NCI-H1694 (cell line): ENCODE results near the gene RBKS.
"Not testable (repeated sequence)": the region's sequence is repeated elsewhere in the genome, so short reads cannot be mapped to it uniquely, and the experiment has no call there.

Experiments
- DNase-seq: peaks from one replicate; lab custom pipeline; 2025; lab: John Stamatoyannopoulos, UW

RBKS gene

GRCh38 chr2:27762951-27763906 is 127.0 kb downstream of the RBKS start:
- no peak for DNase-seq

GRCh38 chr2:27756544-27757498 is 133.4 kb downstream of the RBKS start:
- no peak for DNase-seq

DNA sequence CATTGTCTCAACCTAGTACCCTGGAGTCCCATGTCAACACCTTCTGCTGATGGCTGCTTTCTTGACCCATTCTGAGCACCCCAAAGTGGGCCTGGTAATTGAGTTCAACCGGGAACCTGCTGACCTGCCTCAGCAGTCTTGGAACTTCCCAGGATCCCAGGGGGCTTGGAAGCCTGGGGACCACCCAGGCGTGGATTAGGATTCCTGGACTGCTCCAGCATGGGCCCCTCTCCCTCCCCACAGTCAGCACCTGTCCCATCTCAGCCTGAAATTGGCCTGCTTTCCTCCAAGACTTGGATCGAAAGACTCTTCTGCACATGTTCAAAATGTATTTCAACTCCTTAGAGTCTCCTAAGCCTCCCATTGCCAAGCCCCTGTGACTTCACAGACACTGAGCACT is 134.1 kb downstream of the RBKS start:
- DNase-seq: no peak

DNA sequence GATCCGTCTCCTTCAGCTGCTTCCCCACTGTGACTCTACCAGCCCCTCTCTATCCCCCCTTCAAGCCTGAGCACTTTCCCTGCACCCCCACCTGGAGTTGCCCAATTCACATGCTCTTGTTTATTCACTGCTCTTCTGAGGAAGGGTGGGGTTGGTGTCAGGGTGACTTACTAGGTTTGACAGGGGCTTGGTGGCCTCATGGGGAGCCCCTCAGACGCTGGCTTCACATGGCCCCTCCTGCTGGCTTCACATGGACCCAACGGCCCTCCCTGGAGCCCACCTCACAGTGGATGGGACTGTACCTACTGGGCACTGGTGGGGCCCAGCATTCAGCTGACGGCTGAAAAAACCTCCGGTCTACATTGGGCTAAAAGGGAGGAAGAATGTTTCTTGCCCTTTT is 135.4 kb downstream of the RBKS start:
- DNase-seq: no peak

DNA sequence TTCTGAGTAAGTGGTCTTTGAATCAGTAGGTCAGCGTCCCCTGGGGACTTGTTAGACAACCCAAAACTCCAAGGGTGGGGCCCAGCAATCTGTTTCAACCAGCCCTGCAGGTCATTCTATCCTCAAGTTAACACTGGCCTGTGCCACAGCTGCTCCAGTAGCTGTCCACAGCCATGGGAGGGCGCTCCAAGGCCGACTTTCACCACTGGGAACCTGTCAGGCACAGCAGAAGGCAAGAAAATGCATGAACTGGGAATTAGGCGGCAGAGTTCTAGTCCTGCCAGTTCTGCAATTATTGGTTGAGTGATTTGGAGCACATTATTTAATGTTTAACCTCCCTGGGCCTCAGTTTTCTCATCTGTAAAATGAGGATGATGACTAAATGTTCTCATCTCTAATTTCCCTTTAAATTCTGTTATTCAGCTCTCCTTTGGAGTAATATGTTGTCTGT is 136.0 kb downstream of the RBKS start:
- peak; percentile 68 for DNase-seq

DNA sequence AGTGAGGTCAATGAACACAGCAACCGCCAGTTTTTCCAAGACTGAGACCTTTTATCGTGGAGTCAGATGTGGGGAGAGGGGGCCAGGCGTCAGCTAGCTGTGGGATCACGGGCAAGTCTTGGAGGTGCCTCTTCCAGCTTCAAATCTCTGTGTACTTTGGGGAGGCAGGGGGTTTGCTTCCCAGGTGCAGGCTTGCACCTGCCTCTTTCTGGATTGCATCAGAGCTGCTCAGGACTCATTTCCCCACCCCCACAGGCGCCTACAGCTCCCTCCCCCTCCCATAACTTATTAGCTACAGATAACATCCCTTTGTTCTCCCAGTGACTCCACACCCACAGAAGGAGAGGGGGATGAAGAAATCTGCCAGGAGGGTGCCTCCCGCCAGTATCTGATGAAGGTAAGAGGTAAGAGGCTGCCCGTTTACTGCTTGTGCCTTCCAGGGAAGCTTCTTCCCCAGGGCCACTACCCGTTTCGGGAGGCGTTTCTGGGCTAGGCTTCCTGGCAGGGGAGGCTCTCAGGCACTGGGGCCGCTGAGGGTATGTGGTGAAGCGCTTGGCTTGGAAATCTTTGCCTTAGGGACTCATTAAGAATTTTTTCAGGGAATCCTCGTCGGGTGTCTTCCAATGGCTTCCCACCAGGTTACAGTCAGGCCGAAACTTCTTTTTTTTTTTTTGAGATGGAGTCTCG is 137.5 kb downstream of the RBKS start:
- DNase-seq: no peak

GRCh38 chr2:27751377-27751776 is 138.8 kb downstream of the RBKS start:
- no peak for DNase-seq

- DNase-seq: not testable (repeated sequence)
Measured at GRCh38 chr2:27748803-27749554, 141.2 kb downstream of the RBKS start.

- no peak for DNase-seq
Measured at GRCh38 chr2:27747827-27748352, 142.3 kb downstream of the RBKS start.

DNA sequence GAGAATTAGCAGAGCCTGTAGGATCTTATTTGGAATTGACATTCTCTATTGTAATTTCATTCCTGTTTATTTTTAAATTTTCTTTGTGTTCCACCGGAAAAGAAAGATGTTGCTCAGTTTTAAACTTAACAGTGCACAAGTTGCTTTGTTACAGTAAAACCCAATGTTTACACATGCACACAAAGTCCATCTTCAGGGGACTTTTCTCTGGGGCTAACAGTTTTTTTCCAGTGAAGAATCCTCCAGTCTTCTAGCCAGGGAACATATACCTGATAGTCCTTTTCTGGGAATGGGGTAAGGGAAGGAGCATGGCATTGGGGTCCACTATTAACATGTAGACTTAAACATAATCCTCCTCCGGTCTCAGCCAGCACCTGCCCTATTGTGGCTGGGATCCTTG is 143.9 kb downstream of the RBKS start:
- no peak for DNase-seq

GRCh38 chr2:27745494-27745893 is 144.7 kb downstream of the RBKS start:
- not testable (repeated sequence) for DNase-seq

DNA sequence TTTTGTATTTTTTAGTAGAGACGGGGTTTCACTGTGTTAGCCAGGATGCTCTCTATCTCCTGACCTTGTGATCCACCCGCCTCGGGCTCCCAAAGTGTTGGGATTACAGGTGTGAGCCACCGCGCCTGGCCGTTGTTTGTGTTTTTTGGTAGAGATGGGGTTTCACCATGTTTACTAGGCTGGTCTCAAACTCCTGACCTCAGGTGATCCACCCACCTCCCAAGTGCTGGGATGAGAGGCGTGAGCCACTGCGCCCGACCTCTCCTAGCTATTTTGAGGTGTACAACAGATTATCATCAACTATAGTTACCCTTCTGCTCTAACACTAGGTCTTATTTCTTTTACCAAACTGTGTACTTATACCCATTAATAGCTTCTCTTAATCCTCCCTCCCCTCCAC is 147.6 kb downstream of the RBKS start:
- no peak for DNase-seq

DNA sequence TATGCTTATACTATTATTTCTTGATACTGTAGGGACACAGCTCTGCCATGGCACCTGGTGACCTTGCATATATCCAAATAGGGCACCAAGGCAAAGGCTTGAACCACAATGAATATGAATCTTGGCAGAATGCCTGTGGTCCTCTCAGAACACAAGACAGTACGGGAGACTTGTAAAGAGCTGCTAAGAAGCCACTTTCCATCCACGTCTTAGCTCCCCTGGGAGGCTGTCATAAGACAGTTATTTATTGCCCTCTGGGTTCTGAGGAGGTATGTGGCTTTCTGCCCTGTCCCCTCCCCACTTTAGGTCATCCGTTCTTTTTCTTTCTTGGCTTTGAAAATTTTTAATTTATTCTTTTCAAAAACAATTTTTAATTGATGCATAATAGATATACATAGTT is 148.5 kb downstream of the RBKS start:
- DNase-seq: no peak

- no peak for DNase-seq
Measured at GRCh38 chr2:27739058-27739373, 151.2 kb downstream of the RBKS start.

- no peak for DNase-seq
Measured at GRCh38 chr2:27738349-27739057, 151.7 kb downstream of the RBKS start.

- DNase-seq: no peak
Measured at GRCh38 chr2:27737676-27738348, 152.4 kb downstream of the RBKS start.

DNA sequence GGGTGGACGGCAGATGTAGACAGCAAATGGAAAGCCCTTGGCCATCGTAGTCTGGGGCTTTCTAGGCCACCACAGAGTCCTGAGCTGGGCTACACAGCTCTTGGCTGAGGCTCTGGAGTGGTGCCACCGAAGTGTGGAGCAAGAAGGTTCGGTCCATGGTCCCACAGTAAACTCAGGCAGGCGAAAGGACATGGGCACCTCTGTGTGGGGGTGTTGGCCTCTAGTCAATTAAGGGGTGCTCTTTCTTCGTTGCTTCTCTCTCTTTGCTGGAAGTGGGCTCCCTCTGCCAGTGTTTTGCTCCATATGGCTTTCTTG is 153.3 kb downstream of the RBKS start:
- DNase-seq: no peak

DNA sequence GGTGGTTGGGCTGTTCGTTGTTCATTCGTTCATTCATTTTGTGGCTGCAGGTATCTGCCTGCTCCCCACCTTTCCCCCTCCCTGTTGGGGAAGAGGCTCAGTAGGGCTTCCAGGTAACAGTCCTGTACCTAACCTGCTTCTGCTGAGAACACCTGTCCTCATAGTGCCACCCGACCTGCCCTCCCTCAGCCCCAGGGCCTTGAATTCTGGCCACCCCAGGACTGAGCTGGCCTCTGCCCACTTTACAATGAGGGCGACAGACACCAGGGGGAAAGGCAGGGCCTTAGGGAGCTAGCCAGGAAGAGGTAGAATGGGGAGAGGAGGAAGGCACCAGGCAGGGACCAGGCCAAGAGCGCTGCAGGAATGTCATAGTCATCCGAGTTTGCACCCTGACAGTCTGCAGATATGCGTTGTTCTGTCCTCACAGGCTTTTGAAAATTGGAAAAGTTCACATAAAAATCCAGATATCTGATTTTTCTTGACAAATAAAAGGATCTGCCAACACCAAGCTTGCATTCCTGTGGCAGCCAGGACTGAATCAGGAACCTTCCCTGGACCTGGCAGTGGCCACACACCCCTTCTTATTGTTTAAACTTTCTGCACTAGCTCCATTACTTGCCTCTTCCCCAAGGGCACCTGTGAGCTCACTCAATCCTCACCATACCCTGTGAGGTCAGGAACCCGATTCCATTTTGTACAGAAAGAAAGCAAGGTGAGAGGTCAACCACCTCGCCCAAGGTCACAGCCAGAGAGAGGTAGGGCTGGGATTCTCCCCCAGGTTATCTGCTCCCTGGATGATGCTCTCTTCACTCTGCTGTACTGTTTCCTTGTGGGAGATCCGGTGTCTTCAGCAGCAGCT is 153.9 kb downstream of the RBKS start:
- DNase-seq: no peak

DNA sequence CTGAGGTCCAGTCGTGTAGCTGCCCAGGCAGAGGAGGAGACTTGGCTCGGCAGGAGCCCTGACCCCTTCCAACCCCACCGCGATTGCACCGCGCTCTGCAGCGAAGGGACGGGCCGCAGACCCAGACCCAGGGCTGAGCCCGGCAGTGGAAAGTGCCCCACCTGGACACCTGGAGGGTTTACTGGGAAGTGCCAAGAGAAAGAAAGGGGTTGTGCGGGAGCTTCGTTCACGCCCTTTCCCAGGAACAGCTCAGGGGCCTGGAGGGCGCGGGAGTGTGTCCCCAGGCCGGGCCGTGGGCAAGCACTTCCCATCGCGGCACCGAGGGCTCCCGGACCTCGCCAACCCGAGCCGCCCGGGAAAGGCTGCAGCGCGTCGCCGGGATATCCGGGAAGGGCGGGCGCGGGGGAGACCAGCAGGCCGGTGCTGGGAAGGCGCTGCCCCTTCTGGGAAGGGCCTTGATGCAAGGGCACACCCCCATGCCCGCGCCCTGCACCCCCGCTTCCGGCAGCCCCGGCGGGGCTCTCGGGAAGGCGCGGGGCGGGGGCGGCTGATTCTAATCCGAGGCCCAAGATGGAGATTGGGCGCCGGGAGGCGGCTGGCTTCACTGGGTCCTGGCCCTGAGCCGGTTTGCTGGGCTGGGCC is 154.8 kb downstream of the RBKS start:
- no peak for DNase-seq
